ENCODE results near the gene DLK1.

The DLK1 gene

GRCh38 chr14:100714258-100714892 lies 12.3 kb upstream of the DLK1 start:
- DNase-seq (ENCODE audit: low spot score), result peak; percentile 33

GRCh38 chr14:100715332-100715731 lies 11.4 kb upstream of the DLK1 start:
- DNase-seq (ENCODE audit: low spot score), result no peak

GRCh38 chr14:100715803-100716202 lies 10.9 kb upstream of the DLK1 start:
- DNase-seq (ENCODE audit: low spot score), result no peak

GRCh38 chr14:100717386-100717785 lies 9.3 kb upstream of the DLK1 start:
- DNase-seq (ENCODE audit: low spot score), result no peak

- DNase-seq (ENCODE audit: low spot score), result no peak
Observed at GRCh38 chr14:100719976-100720520, 6.6 kb upstream of the DLK1 start.

- no peak for DNase-seq (ENCODE audit: low spot score)
Observed at GRCh38 chr14:100721568-100721967, 5.1 kb upstream of the DLK1 start.

GRCh38 chr14:100722367-100722766 lies 4.3 kb upstream of the DLK1 start:
- no peak for DNase-seq (ENCODE audit: low spot score)

GRCh38 chr14:100723135-100723829 lies 3.4 kb upstream of the DLK1 start:
- no peak for DNase-seq (ENCODE audit: low spot score)

GRCh38 chr14:100723830-100724437 lies 2.8 kb upstream of the DLK1 start:
- DNase-seq (ENCODE audit: low spot score), result no peak

- DNase-seq (ENCODE audit: low spot score), result no peak
Observed at GRCh38 chr14:100724536-100724935, 2.2 kb upstream of the DLK1 start.

- no peak for DNase-seq (ENCODE audit: low spot score)
Observed at GRCh38 chr14:100725587-100726387, 905 bp upstream of the DLK1 start.

- DNase-seq (ENCODE audit: low spot score), result no peak
Observed at GRCh38 chr14:100727086-100727872, 587 bp downstream of the DLK1 start.

GRCh38 chr14:100727873-100728240 lies 1.2 kb downstream of the DLK1 start:
- no peak for DNase-seq (ENCODE audit: low spot score)

- DNase-seq (ENCODE audit: low spot score), result no peak
Observed at GRCh38 chr14:100728962-100729361, 2.3 kb downstream of the DLK1 start.

- no peak for DNase-seq (ENCODE audit: low spot score)
Observed at GRCh38 chr14:100729982-100730381, 3.3 kb downstream of the DLK1 start.

GRCh38 chr14:100730581-100730980 lies 3.9 kb downstream of the DLK1 start:
- no peak for DNase-seq (ENCODE audit: low spot score)

- no peak for DNase-seq (ENCODE audit: low spot score)
Observed at GRCh38 chr14:100731011-100731670, 4.4 kb downstream of the DLK1 start.

- DNase-seq (ENCODE audit: low spot score), result no peak
Observed at GRCh38 chr14:100731846-100732765, 5.4 kb downstream of the DLK1 start.

- no peak for DNase-seq (ENCODE audit: low spot score)
Observed at GRCh38 chr14:100732766-100733100, 6.0 kb downstream of the DLK1 start.
